Esophagus squamous epithelium (tissue), 4 donors: ENCODE results near the gene FBXW11.

Source experiments
- CTCF ChIP-seq, 6 experiments: fragments of 450-650 bp in 4 of 6; fragments of 200-600 bp in 2 of 6; sonication (generic) in 2 of 6; IDR thresholded peaks; one replicate each; pipeline ENCODE4 v1.5.1; 2016 to 2019; ENCODE audit warnings: antibody characterized with exemption in 6 of 6, mild to moderate bottlenecking in 4 of 6, moderate library complexity in 4 of 6
- POLR2A ChIP-seq, 4 donors: fragments of 450-650 bp; IDR thresholded peaks; one replicate each; pipeline ENCODE4 v1.6.1; 2017; ENCODE audit warnings: antibody characterized with exemption in 4 of 4, mild to moderate bottlenecking in 4 of 4, moderate library complexity in 3 of 4

- no peak for TF ChIP-seq CTCF (IDR thresholded peaks at IDR 0.05)
- no peak for TF ChIP-seq POLR2A (IDR thresholded peaks at IDR 0.05)
These were observed 160.6 kb downstream of the FBXW11 start for GRCh38 chr5:171845857-171846256.
